IMR-90 (cell line): ENCODE results near the gene HS3ST6. TPM values are rescaled to one million over a fixed set of nuclear protein-coding genes. Genes with fewer than 3 reads are reported as not detected.

ENCODE experiments used
- ATAC-seq: fragments of 200-7000 bp; cut with Tn5 transposase; 2 replicates; pipeline ENCODE4 v1.9.1; 2020; ENCODE audit warnings: low read depth, mild to moderate bottlenecking, moderate library complexity
- BruUV-seq: library from RNA; stranded (reverse); fragments of 400-500 nt; replicated peaks from 2 replicates; lab custom pipeline; 2021; lab: Mats Ljungman, UMichigan
- CTCF ChIA-PET: fragments of 300-600 bp; formaldehyde crosslinking; extraction: SDS; loops from one replicate; lab custom pipeline; 2021; ENCODE audit warnings: antibody characterized with exemption; lab: Yijun Ruan, JAX
- POLR2A ChIA-PET: fragments of 300-600 bp; sonication (Branson Sonifier 250); formaldehyde crosslinking; loops from one replicate; lab custom pipeline; 2022; ENCODE audit warnings: antibody characterized with exemption; ENCODE audit not compliant: unreplicated experiment; lab: Charles Lee
- DNase-seq: peaks from one replicate; pipeline ENCODE4 v3.0.0; 2013
- H2AFZ ChIP-seq: replicated peaks from 2 replicates; pipeline ENCODE3; 2013; ENCODE audit warnings: low read length, mild to moderate bottlenecking; ENCODE audit not compliant: poor library complexity
- H2AK5ac ChIP-seq: 2 replicates; pipeline ENCODE4 v1.6.1; 2013; ENCODE audit warnings: low read depth, low read length, inconsistent platforms
- H2AK9ac ChIP-seq: replicated peaks from 2 replicates; pipeline ENCODE3; 2013; ENCODE audit warnings: mild to moderate bottlenecking, low read depth, low read length, moderate library complexity; ENCODE audit not compliant: poor library complexity
- H2BK120ac ChIP-seq: 2 replicates; pipeline ENCODE4 v1.6.1; 2013; ENCODE audit warnings: low read depth, low read length, inconsistent platforms
- H2BK15ac ChIP-seq: 3 replicates; pipeline ENCODE4 v1.6.1; 2013; ENCODE audit warnings: low read depth, low read length, inconsistent platforms
- H2BK20ac ChIP-seq: 2 replicates; pipeline ENCODE4 v1.6.1; 2013; ENCODE audit warnings: low read depth, mild to moderate bottlenecking, inconsistent platforms, low read length, moderate library complexity
- H2BK5ac ChIP-seq: 2 replicates; pipeline ENCODE4 v1.6.1; 2013; ENCODE audit warnings: mild to moderate bottlenecking, low read depth, low read length, inconsistent platforms; ENCODE audit not compliant: poor library complexity, severe bottlenecking
- H3K14ac ChIP-seq: replicated peaks from 2 replicates; pipeline ENCODE4 v1.6.1; 2013; ENCODE audit warnings: low read depth, low read length, inconsistent platforms
- H3K18ac ChIP-seq: 2 replicates; pipeline ENCODE4 v1.6.1; 2013; ENCODE audit warnings: low read depth, low read length, control low read depth
- H3K23ac ChIP-seq: 2 replicates; pipeline ENCODE4 v1.6.1; 2013; ENCODE audit warnings: low read depth, low read length, inconsistent platforms
- H3K27ac ChIP-seq: 2 replicates; pipeline ENCODE4 v1.5.1; 2013; ENCODE audit warnings: mild to moderate bottlenecking, control low read depth, low read length; ENCODE audit not compliant: insufficient read depth
- H3K27me3 ChIP-seq: 2 replicates; pipeline ENCODE4 v1.6.1; 2013; ENCODE audit warnings: low read length; ENCODE audit not compliant: control insufficient read depth, insufficient read depth
- H3K36me3 ChIP-seq: 2 replicates; pipeline ENCODE4 v1.6.1; 2013; ENCODE audit warnings: low read length, mixed read lengths; ENCODE audit not compliant: control insufficient read depth, insufficient read depth
- H3K4ac ChIP-seq: 2 replicates; pipeline ENCODE4 v1.6.1; 2013; ENCODE audit warnings: low read depth, low read length, inconsistent platforms
- H3K4me1 ChIP-seq: 2 replicates; pipeline ENCODE4 v1.6.1; 2013; ENCODE audit warnings: low read length, mixed read lengths; ENCODE audit not compliant: control insufficient read depth, insufficient read depth
- H3K4me2 ChIP-seq: 2 replicates; pipeline ENCODE4 v1.6.1; 2013; ENCODE audit warnings: low read depth, mild to moderate bottlenecking, control low read depth, low read length, moderate library complexity
- H3K4me3 ChIP-seq: 2 replicates; pipeline ENCODE4 v1.5.1; 2013; ENCODE audit warnings: low read depth, mild to moderate bottlenecking, control low read depth, low read length, moderate library complexity; ENCODE audit not compliant: insufficient read depth
- H3K56ac ChIP-seq: 2 replicates; pipeline ENCODE4 v1.6.1; 2013; ENCODE audit warnings: low read length, inconsistent platforms; ENCODE audit not compliant: insufficient read depth; ENCODE audit errors: extremely low read depth
- H3K79me1 ChIP-seq, 2 experiments: 2 replicates each; pipeline ENCODE4 v1.6.1; 2013; ENCODE audit warnings: low read length in 2 of 2, inconsistent platforms in 1 of 2, low read depth in 1 of 2
- H3K9ac ChIP-seq: 2 replicates; pipeline ENCODE4 v1.6.1; 2013; ENCODE audit warnings: low read depth, low read length, control low read depth
- H3K9me1 ChIP-seq: 2 replicates; pipeline ENCODE4 v1.6.1; 2013; ENCODE audit warnings: low read length, inconsistent platforms; ENCODE audit not compliant: insufficient read depth
- H3K9me3 ChIP-seq: 2 replicates; pipeline ENCODE4 v1.6.1; 2013; ENCODE audit warnings: low read length; ENCODE audit not compliant: control insufficient read depth, insufficient read depth
- H4K20me1 ChIP-seq: 2 replicates; pipeline ENCODE4 v1.6.1; 2013; ENCODE audit warnings: low read length, inconsistent platforms; ENCODE audit not compliant: insufficient read depth
- H4K5ac ChIP-seq: 2 replicates; pipeline ENCODE4 v1.6.1; 2013; ENCODE audit warnings: mild to moderate bottlenecking, low read depth, low read length, control low read depth
- H4K8ac ChIP-seq, 2 experiments: 2 replicates each; pipeline ENCODE4 v1.6.1; 2013; ENCODE audit warnings: low read depth in 2 of 2, low read length in 2 of 2, control low read depth in 1 of 2, inconsistent platforms in 1 of 2
- H4K91ac ChIP-seq: 2 replicates; pipeline ENCODE4 v1.6.1; 2013; ENCODE audit warnings: low read depth, low read length, inconsistent platforms; ENCODE audit not compliant: insufficient read depth
- BHLHE40 ChIP-seq: fragments of 150-350 bp; IDR thresholded peaks from 2 replicates; pipeline ENCODE4 v1.6.1; 2016; ENCODE audit warnings: mild to moderate bottlenecking, low read depth, low read length
- CEBPB ChIP-seq: IDR thresholded peaks from 2 replicates; pipeline ENCODE4 v1.6.1; 2012; ENCODE audit warnings: low read depth, low read length, improper control_type of control experiment
- CHD1 ChIP-seq: IDR thresholded peaks from 2 replicates; pipeline ENCODE4 v1.6.1; 2012; ENCODE audit warnings: low read depth, low read length, improper control_type of control experiment
- CTCF ChIP-seq: conservative IDR thresholded peaks from 2 replicates; pipeline ENCODE4 v1.5.1; 2012; ENCODE audit warnings: mild to moderate bottlenecking, low read depth, low read length, improper control_type of control experiment
- ELK1 ChIP-seq: fragments of 150-350 bp; IDR thresholded peaks from 2 replicates; pipeline ENCODE4 v1.6.1; 2016; ENCODE audit warnings: low read depth, mild to moderate bottlenecking, low read length, moderate library complexity, borderline replicate concordance
- FOS ChIP-seq: fragments of 150-350 bp; IDR thresholded peaks from 2 replicates; pipeline ENCODE4 v1.6.1; 2016; ENCODE audit warnings: low read depth, low read length
- MAFK ChIP-seq: IDR thresholded peaks from 2 replicates; pipeline ENCODE4 v1.6.1; 2012; ENCODE audit warnings: low read depth, low read length, improper control_type of control experiment
- MAZ ChIP-seq: IDR thresholded peaks from 2 replicates; pipeline ENCODE4 v1.6.1; 2012; ENCODE audit warnings: low read depth, mild to moderate bottlenecking, low read length, improper control_type of control experiment, moderate library complexity, borderline replicate concordance
- MXI1 ChIP-seq: IDR thresholded peaks from 2 replicates; pipeline ENCODE4 v1.6.1; 2012; ENCODE audit warnings: low read depth, mild to moderate bottlenecking, low read length, moderate library complexity, borderline replicate concordance
- NFE2L2 ChIP-seq: fragments of 150-350 bp; IDR thresholded peaks from 2 replicates; pipeline ENCODE4 v1.6.1; 2016; ENCODE audit warnings: low read depth, mild to moderate bottlenecking, low read length
- POLR2A ChIP-seq: IDR thresholded peaks from 2 replicates; pipeline ENCODE4 v1.6.1; 2012; ENCODE audit warnings: mild to moderate bottlenecking, low read depth, low read length
- RAD21 ChIP-seq: IDR thresholded peaks from 2 replicates; pipeline ENCODE4 v1.6.1; 2012; ENCODE audit warnings: low read length, improper control_type of control experiment
- RCOR1 ChIP-seq: IDR thresholded peaks from 2 replicates; pipeline ENCODE4 v1.6.1; 2012; ENCODE audit warnings: mild to moderate bottlenecking, low read length, improper control_type of control experiment; ENCODE audit not compliant: insufficient replicate concordance
- RFX5 ChIP-seq: IDR thresholded peaks from 2 replicates; pipeline ENCODE4 v1.8.0; 2012; ENCODE audit warnings: low read depth, mild to moderate bottlenecking, low read length, moderate library complexity
- WGBS, 2 experiments: methylation state at CpG; one replicate each; pipeline versions ENCODE4 v1.1.5 to v1.1.7; 2013; ENCODE audit warnings: missing lambda C conversion rate in 2 of 2; ENCODE audit not compliant: insufficient read length in 1 of 2; ENCODE audit errors: extremely low coverage in 2 of 2; 5-methylcytosine and 5-hydroxymethylcytosine counted together
- dilution Hi-C: fragments of 300-500 bp; cut with HindIII; formaldehyde crosslinking; loops from one replicate; pipeline ENCODE4 v1.14.3; 2018; ENCODE audit warnings: low sequenced_read_pairs; ENCODE audit not compliant: unreplicated experiment
- in situ Hi-C: fragments of 300-500 bp; cut with MboI; formaldehyde crosslinking; loops from 3 replicates; pipeline ENCODE4 v1.14.3; 2019; ENCODE audit warnings: low sequenced_read_pairs, inconsistent platforms, mixed read lengths
- intact Hi-C: fragments of 100-400 bp; cut with micrococcal nuclease; formaldehyde crosslinking; loops from 2 replicates; pipeline ENCODE4 v1.10.0; 2022
- polyA plus RNA-seq, 3 experiments: library from polyadenylated mRNA; depleted of rRNA; stranded (reverse); fragments of >200 nt; gene quantifications; 2 replicates each; pipeline ENCODE4 v1.2.3, GENCODE V29; 2012; ENCODE audit warnings: low replicate concordance in 1 of 3
- total RNA-seq: library from RNA; depleted of rRNA; stranded (reverse); fragments of >200 nt; gene quantifications from 2 replicates; pipeline ENCODE4 v1.2.3, GENCODE V29; 2012
- TF ChIP-seq, protein P1 (sequence below): fragments of 150-350 bp; IDR thresholded peaks from 2 replicates; pipeline ENCODE4 v1.6.1; 2017; ENCODE audit warnings: mild to moderate bottlenecking, antibody characterized with exemption, low read length, low read depth

Gene HS3ST6
- total and polyA plus RNA-seq, 2 of the 4 experiments (the other 2 are of a cell fraction) = not detected

GRCh38 chr16:1922357-1922756 is 4.1 kb upstream of the HS3ST6 start:
- Histone ChIP-seq H4K20me1 (no peaks in the 10 kb centered on the region), H3K4me2 (no peak overlapping the region), H3K56ac (no peak overlapping the region), H3K79me1 (no peaks in the 10 kb centered on the region), H4K91ac (no peak overlapping the region), H3K27me3 (peaks cover 65% of the 10 kb centered on the region), H3K4ac (no peak overlapping the region), H4K8ac (no peak overlapping the region), H3K4me1 (no peaks in the 10 kb centered on the region), H2BK15ac (no peak overlapping the region), H3K4me3 (no peak overlapping the region), H3K9ac (no peak overlapping the region), H3K27ac (no peak overlapping the region), H3K9me1 (no peaks in the 10 kb centered on the region; the same call in 1 of the 2 replicates), H3K14ac (no peak overlapping the region), H3K23ac (no peak overlapping the region), H2BK5ac (no peak overlapping the region), H2AK9ac (no peak overlapping the region), H2BK120ac (no peak overlapping the region), H2AFZ (no peak overlapping the region), H3K36me3 (no peaks in the 10 kb centered on the region), H2BK20ac (no peak overlapping the region), H3K18ac (no peak overlapping the region), H4K5ac (no peak overlapping the region), H3K9me3 (no peaks in the 10 kb centered on the region; the same call in 1 of the 2 replicates), H2AK5ac (no peak overlapping the region)
- no peak for ATAC-seq
- no peak for DNase-seq
- ChIA-PET POLR2A (no interaction called here), CTCF (interaction anchor here (1.2 kb wide), 1 partner anchor 140 kb away, joined by 3 read pairs; the partner anchor contains the start of genes NUBP2 and SPSB3)
- intact Hi-C loops = no loop called here
- TF ChIP-seq FOS (no peak), RAD21 (no peak), ELK1 (no peak), MAFK (no peak), CHD1 (no peak), CEBPB (no peak), RFX5 (no peak), BHLHE40 (no peak), MAZ (no peak), CTCF (no peak), RCOR1 (no peak), NFE2L2 (no peak), MXI1 (no peak), POLR2A (no peak)
- TF ChIP-seq, protein P1, sequence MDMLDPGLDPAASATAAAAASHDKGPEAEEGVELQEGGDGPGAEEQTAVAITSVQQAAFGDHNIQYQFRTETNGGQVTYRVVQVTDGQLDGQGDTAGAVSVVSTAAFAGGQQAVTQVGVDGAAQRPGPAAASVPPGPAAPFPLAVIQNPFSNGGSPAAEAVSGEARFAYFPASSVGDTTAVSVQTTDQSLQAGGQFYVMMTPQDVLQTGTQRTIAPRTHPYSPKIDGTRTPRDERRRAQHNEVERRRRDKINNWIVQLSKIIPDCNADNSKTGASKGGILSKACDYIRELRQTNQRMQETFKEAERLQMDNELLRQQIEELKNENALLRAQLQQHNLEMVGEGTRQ = no peak
- in situ Hi-C loops = no loop called here
- 80% methylated on average over 2 of the region's 8 CpGs; no CpG with 5 or more reads in 1 of the 2 experiments for WGBS, 2 experiments
- dilution Hi-C loops = no loop called here
- BruUV-seq = no TSS peak
